ENCODE measurements around the gene HES6. TPM values are rescaled to one million over a fixed set of nuclear protein-coding genes. Genes with fewer than 3 reads are reported as not detected.

Gene HES6
- total RNA-seq, 1 donor from 2014 or later: 7.2 TPM

- no peak for DNase-seq (ENCODE audit: extremely low read depth, low read depth, low spot score)
Observed at GRCh38 chr2:238256111-238256510, 16.3 kb upstream of the HES6 start.

GRCh38 chr2:238255636-238256035 is 15.8 kb upstream of the HES6 start:
- no peak for DNase-seq (ENCODE audit: extremely low read depth, low read depth, low spot score)

- DNase-seq (ENCODE audit: extremely low read depth, low read depth, low spot score): no peak
Observed at GRCh38 chr2:238255151-238255551, 15.3 kb upstream of the HES6 start.

- no peak for DNase-seq (ENCODE audit: extremely low read depth, low read depth, low spot score)
Observed at GRCh38 chr2:238254095-238254723, 14.4 kb upstream of the HES6 start.

- no peak for DNase-seq (ENCODE audit: extremely low read depth, low read depth, low spot score)
Observed at GRCh38 chr2:238252766-238253630, 13.2 kb upstream of the HES6 start.

GRCh38 chr2:238251986-238252385 is 12.1 kb upstream of the HES6 start:
- no peak for DNase-seq (ENCODE audit: extremely low read depth, low read depth, low spot score)

- DNase-seq (ENCODE audit: extremely low read depth, low read depth, low spot score): no peak
Observed at GRCh38 chr2:238251331-238251730, 11.5 kb upstream of the HES6 start.

GRCh38 chr2:238250896-238251295 is 11.1 kb upstream of the HES6 start:
- DNase-seq (ENCODE audit: extremely low read depth, low read depth, low spot score): no peak

GRCh38 chr2:238247841-238248453 is 8.1 kb upstream of the HES6 start:
- no peak for DNase-seq (ENCODE audit: extremely low read depth, low read depth, low spot score)

GRCh38 chr2:238247002-238247822 is 7.4 kb upstream of the HES6 start:
- no peak for DNase-seq (ENCODE audit: extremely low read depth, low read depth, low spot score)

- no peak for DNase-seq (ENCODE audit: extremely low read depth, low read depth, low spot score)
Observed at GRCh38 chr2:238244151-238244550, 4.3 kb upstream of the HES6 start.

GRCh38 chr2:238243496-238244076 is 3.7 kb upstream of the HES6 start:
- DNase-seq (ENCODE audit: extremely low read depth, low read depth, low spot score): no peak

- DNase-seq (ENCODE audit: extremely low read depth, low read depth, low spot score): no peak
Observed at GRCh38 chr2:238242731-238243495, 3.1 kb upstream of the HES6 start.

GRCh38 chr2:238241970-238242369 is 2.1 kb upstream of the HES6 start:
- DNase-seq (ENCODE audit: extremely low read depth, low read depth, low spot score): no peak

- DNase-seq (ENCODE audit: extremely low read depth, low read depth, low spot score): no peak
Observed at GRCh38 chr2:238240757-238241711, 1.2 kb upstream of the HES6 start.

- no peak for DNase-seq (ENCODE audit: extremely low read depth, low read depth, low spot score)
Observed at GRCh38 chr2:238239543-238239862, 335 bp downstream of the HES6 start.

GRCh38 chr2:238238766-238239542 is 884 bp downstream of the HES6 start:
- DNase-seq (ENCODE audit: extremely low read depth, low read depth, low spot score): no peak

- DNase-seq (ENCODE audit: extremely low read depth, low read depth, low spot score): no peak
Observed at GRCh38 chr2:238238311-238238765, 1.5 kb downstream of the HES6 start.
